ENCODE measurements around the gene ESRRB. TPM values are rescaled to one million over a fixed set of nuclear protein-coding genes. Genes with fewer than 3 reads are reported as not detected.

ESRRB gene
- total RNA-seq, 1 donor, result not detected

DNA sequence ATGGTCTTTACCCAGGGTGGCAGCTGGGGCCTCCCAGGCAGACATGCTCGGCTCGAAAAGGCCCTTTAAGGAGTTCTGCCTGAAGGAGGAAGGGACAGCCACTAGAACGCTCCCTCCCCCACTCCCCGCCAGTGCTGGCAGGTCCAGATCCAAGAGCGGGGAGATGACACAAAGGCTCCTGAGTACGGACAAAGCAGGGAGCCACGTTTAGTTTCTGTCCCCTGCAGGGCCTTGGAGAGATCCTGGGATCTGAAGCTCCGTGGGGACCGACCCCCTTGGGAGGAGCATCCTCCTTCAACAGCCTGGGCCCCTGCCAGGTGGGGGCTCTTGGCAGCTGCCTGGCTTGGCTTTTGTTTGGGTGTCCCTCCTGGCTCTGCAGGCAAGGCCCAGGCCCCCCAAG lies 89.7 kb downstream of the ESRRB start:
- no peak for DNase-seq (ENCODE audit: low read depth)
- no peak overlapping the region for H3K4me3 ChIP-seq (ENCODE audit: low read depth, low read length)
- TF ChIP-seq, protein P1, sequence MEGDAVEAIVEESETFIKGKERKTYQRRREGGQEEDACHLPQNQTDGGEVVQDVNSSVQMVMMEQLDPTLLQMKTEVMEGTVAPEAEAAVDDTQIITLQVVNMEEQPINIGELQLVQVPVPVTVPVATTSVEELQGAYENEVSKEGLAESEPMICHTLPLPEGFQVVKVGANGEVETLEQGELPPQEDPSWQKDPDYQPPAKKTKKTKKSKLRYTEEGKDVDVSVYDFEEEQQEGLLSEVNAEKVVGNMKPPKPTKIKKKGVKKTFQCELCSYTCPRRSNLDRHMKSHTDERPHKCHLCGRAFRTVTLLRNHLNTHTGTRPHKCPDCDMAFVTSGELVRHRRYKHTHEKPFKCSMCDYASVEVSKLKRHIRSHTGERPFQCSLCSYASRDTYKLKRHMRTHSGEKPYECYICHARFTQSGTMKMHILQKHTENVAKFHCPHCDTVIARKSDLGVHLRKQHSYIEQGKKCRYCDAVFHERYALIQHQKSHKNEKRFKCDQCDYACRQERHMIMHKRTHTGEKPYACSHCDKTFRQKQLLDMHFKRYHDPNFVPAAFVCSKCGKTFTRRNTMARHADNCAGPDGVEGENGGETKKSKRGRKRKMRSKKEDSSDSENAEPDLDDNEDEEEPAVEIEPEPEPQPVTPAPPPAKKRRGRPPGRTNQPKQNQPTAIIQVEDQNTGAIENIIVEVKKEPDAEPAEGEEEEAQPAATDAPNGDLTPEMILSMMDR (IDR thresholded peaks at IDR 0.05; ENCODE audit: insufficient read depth, low read length), result no peak

DNA sequence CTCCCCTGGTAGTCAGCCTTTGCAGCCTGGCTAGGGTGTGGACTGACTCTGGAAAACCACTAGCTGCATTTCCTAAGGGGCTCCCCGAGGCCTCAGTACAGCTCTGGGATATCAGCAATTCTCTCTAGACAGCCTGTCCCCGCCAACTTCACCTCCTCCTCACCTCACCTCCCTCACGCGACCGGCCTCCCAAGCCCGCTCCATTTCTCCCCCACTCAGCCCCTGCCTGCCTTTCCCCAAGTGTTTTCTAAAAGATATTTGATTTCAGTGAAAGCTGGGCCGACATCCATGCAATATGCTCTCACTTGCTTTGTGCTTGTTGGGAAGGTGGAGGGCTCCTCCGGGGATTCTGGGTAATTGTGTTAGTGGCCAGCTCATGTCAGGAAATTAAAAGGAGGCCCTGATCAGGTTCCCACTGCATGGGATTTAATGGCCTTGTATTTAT lies 91.8 kb downstream of the ESRRB start:
- no peak overlapping the region for H3K4me3 ChIP-seq (ENCODE audit: low read depth, low read length)
- DNase-seq (ENCODE audit: low read depth), result no peak
- TF ChIP-seq, protein P1 (IDR thresholded peaks at IDR 0.05; ENCODE audit: insufficient read depth, low read length), result no peak

DNA sequence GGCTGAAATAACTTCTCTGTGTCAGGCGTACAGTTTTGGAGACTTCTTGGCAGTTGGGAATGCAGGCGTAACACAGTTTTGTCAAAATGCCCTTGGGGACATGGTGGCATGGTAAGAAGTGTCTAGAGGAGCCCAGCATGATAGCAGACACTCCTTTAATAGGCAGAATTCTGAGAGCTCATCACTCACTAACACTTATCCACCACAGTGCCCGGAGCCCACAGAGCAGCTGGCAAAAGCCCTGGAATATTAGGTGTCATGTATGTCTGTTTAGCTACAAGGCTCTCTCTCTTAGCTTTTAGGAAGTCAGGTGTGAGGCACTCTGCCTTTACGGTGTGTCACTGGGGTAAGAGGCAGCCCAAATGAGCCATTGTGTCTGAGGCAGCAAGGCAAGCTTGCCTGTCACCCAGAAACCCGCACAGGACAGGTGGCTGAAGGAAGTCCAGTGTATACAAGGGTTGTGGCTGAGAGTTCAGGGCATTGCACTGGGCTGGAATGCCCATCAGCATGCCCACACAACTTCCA lies 96.3 kb downstream of the ESRRB start:
- H3K4me3 ChIP-seq (ENCODE audit: low read depth, low read length), result no peak overlapping the region
- TF ChIP-seq, protein P1 (IDR thresholded peaks at IDR 0.05; ENCODE audit: insufficient read depth, low read length), result no peak
- DNase-seq (ENCODE audit: low read depth), result no peak

DNA sequence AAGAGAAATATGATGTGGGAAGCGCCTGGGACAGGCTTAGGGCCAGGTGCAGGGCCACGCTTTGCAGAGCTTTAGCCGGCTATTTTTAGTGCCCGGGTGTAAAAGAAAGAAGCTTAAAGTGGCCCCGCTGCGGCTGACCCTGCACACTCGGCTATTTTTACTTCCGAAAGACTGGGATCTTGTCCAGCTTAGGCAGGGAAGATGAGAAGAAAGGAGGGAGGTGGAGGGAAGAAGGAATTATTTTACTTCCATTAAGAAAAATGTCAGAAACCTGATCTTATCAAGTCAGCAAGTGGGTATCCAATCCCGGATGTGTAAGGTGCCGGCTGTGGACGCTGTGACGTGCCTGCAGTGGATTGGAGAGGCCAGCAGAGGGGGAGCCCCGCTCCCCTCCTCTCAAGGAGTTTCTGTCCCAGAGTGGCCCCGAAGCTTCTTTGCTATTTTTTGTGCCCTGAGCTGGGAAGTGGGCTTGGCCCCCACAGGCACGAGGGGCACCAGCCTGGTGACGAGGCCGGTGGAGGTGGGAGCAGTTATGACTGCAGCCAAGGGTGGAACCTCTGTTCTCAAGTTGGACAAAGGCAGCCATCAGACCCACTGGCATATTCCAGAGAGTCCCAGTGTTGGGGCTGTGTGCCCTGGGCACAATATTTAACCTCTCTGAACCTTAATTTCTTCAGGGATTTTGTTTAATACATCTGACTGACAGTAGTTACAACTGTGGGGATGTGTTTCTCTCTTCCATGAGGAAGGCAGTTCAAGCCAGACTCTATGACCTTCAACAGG lies 97.7 kb downstream of the ESRRB start:
- peak; percentile 16 for DNase-seq (ENCODE audit: low read depth)
- TF ChIP-seq, protein P1 (IDR thresholded peaks at IDR 0.05; ENCODE audit: insufficient read depth, low read length), result peak; percentile 22
- H3K4me3 ChIP-seq (ENCODE audit: low read depth, low read length), result no peak overlapping the region

DNA sequence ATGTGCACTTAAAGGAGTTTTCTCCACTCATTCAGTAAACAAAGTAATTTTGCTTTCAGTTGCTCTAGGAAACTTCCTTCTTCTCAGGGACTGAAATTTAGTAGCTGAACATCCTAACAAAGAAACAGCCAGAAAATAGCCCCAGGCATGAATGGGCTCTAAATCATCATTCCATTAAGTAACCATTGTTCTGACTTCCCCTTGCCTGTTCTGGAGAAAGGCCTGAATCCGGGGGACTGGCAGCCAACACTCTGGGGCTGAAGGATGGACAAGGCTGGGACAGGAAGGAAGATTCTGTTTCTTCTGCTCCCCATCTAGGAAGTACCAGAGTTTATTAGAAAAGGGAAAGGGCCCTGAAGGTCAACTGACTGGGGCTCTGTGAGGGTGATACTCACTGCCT lies 104.5 kb downstream of the ESRRB start:
- no peak for DNase-seq (ENCODE audit: low read depth)
- no peak overlapping the region for H3K4me3 ChIP-seq (ENCODE audit: low read depth, low read length)
- TF ChIP-seq, protein P1 (IDR thresholded peaks at IDR 0.05; ENCODE audit: insufficient read depth, low read length), result no peak

DNA sequence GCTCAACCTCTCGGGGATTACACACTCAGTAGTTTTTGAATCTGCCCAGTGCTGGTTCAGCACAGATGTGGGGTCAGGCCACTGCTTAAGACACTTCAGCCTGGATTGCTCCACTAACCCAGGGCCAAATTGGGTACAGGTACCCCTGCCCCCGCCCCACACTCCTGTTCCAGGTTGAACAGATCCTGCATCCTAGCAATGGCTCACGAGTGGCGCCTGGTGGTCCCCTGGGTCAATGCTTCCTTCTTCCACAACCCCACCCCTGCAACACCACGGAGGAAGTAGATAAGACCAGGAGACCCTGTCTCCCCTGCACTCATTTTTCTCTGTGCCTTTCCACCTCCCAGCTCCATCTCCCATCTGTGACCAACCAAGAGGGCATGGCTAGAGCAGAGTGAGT lies 108.4 kb downstream of the ESRRB start:
- no peak for DNase-seq (ENCODE audit: low read depth)
- TF ChIP-seq, protein P1 (IDR thresholded peaks at IDR 0.05; ENCODE audit: insufficient read depth, low read length), result no peak
- H3K4me3 ChIP-seq (ENCODE audit: low read depth, low read length), result no peak overlapping the region

All from fibroblast of the aortic adventitia (primary cell).